Kidney glomerular epithelial cell (primary cell): ENCODE data around the gene ADIPOQ.
"Not testable (repeated sequence)": the region's sequence is repeated elsewhere in the genome, so short reads cannot be mapped to it uniquely, and the experiment has no call there.

Experiments
- DNase-seq: peaks from one replicate; lab custom pipeline; 2025; lab: John Stamatoyannopoulos, UW

ADIPOQ gene

GRCh38 chr3:186902154-186902553, 59.6 kb downstream of the ADIPOQ start:
- peak; percentile 73 for DNase-seq

GRCh38 chr3:186902713-186903112, 60.2 kb downstream of the ADIPOQ start:
- DNase-seq, result no peak

- DNase-seq, result not testable (repeated sequence)
Observed at GRCh38 chr3:186903676-186904075, 61.2 kb downstream of the ADIPOQ start.

GRCh38 chr3:186907075-186907474, 64.6 kb downstream of the ADIPOQ start:
- not testable (repeated sequence) for DNase-seq
